ENCODE measurements around the gene SYPL2.

DNA sequence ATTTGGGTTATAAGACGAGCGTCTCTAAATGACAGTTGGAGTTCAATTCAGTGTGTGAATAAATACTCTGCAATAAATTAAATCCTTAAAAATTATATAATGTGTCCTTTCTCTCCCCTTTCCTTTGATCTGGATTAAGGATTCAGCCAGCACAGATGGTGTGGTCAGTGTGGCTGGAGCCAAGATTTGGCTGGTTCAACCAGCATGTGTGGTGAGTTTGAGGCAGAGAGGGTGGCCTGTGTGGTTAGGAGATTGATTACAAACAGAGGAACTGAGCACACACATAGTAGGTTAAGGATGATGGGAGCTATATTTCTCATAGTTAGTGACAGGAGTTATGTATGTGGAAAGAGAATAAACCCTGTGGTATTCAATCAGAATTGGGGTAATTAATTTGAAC, 57.4 kb downstream of the SYPL2 start:
- TF ChIP-seq, protein P1, sequence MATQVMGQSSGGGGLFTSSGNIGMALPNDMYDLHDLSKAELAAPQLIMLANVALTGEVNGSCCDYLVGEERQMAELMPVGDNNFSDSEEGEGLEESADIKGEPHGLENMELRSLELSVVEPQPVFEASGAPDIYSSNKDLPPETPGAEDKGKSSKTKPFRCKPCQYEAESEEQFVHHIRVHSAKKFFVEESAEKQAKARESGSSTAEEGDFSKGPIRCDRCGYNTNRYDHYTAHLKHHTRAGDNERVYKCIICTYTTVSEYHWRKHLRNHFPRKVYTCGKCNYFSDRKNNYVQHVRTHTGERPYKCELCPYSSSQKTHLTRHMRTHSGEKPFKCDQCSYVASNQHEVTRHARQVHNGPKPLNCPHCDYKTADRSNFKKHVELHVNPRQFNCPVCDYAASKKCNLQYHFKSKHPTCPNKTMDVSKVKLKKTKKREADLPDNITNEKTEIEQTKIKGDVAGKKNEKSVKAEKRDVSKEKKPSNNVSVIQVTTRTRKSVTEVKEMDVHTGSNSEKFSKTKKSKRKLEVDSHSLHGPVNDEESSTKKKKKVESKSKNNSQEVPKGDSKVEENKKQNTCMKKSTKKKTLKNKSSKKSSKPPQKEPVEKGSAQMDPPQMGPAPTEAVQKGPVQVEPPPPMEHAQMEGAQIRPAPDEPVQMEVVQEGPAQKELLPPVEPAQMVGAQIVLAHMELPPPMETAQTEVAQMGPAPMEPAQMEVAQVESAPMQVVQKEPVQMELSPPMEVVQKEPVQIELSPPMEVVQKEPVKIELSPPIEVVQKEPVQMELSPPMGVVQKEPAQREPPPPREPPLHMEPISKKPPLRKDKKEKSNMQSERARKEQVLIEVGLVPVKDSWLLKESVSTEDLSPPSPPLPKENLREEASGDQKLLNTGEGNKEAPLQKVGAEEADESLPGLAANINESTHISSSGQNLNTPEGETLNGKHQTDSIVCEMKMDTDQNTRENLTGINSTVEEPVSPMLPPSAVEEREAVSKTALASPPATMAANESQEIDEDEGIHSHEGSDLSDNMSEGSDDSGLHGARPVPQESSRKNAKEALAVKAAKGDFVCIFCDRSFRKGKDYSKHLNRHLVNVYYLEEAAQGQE (IDR thresholded peaks at IDR 0.05; ENCODE audit: insufficient read depth in 1 of 2, low read depth in 2 of 2, low read length in 2 of 2), result no peak
- TF ChIP-seq SIN3A (IDR thresholded peaks at IDR 0.05; ENCODE audit: borderline replicate concordance, insufficient read depth, low read length) (no peak), POLR2AphosphoS5 (IDR thresholded peaks at IDR 0.05; ENCODE audit: low read depth, low read length) (no peak), FOXP2 (optimal IDR thresholded peaks at IDR 0.05; ENCODE audit: borderline replicate concordance, extremely low read depth, extremely low read length, insufficient read depth) (no peak)
